Measurements from ENCODE around the gene PCGF3.
"Not testable (repeated sequence)": the region's sequence is repeated elsewhere in the genome, so short reads cannot be mapped to it uniquely, and the experiment has no call there.

The PCGF3 gene

GRCh38 chr4:787561-787981 is 81.9 kb downstream of the PCGF3 start:
- DNase-seq, result no peak

- no peak for DNase-seq
These were observed 82.5 kb downstream of the PCGF3 start for GRCh38 chr4:788006-788635.

GRCh38 chr4:788636-789297 is 83.1 kb downstream of the PCGF3 start:
- no peak for DNase-seq

GRCh38 chr4:789571-790465 is 84.2 kb downstream of the PCGF3 start:
- DNase-seq, result no peak

GRCh38 chr4:790466-790820 is 84.8 kb downstream of the PCGF3 start:
- no peak for DNase-seq

- no peak for DNase-seq
These were observed 85.7 kb downstream of the PCGF3 start for GRCh38 chr4:791252-791897.

GRCh38 chr4:791898-792625 is 86.4 kb downstream of the PCGF3 start:
- no peak for DNase-seq

- DNase-seq, result no peak
These were observed 87.0 kb downstream of the PCGF3 start for GRCh38 chr4:792626-793092.

GRCh38 chr4:793093-793861 is 87.6 kb downstream of the PCGF3 start:
- DNase-seq, result peak in 2 of 3 experiments; percentile 51 to 82

- peak in 1 of 3 experiments; percentile 52 for DNase-seq
These were observed 88.4 kb downstream of the PCGF3 start for GRCh38 chr4:793941-794621.

GRCh38 chr4:794900-795725 is 89.5 kb downstream of the PCGF3 start:
- DNase-seq, result peak in 2 of 3 experiments; percentile 66 to 76

- DNase-seq, result peak in 1 of 3 experiments; percentile 16
These were observed 90.1 kb downstream of the PCGF3 start for GRCh38 chr4:795726-796119.

- DNase-seq, result no peak
These were observed 90.6 kb downstream of the PCGF3 start for GRCh38 chr4:796206-796605.

- DNase-seq, result peak in 2 of 3 experiments; percentile 57 to 81
These were observed 91.4 kb downstream of the PCGF3 start for GRCh38 chr4:797066-797465.

GRCh38 chr4:801436-802124 is 95.9 kb downstream of the PCGF3 start:
- no peak for DNase-seq

GRCh38 chr4:803884-804283 is 98.3 kb downstream of the PCGF3 start:
- no peak for DNase-seq

GRCh38 chr4:804804-805203 is 99.2 kb downstream of the PCGF3 start:
- no peak for DNase-seq

GRCh38 chr4:806979-807378 is 101.3 kb downstream of the PCGF3 start:
- DNase-seq, result not testable (repeated sequence)

GRCh38 chr4:807792-808191 is 102.2 kb downstream of the PCGF3 start:
- peak in 1 of 3 experiments; percentile 5 for DNase-seq
